ENCODE results near the gene ATP8B3. TPM values are rescaled to one million over a fixed set of nuclear protein-coding genes. Genes with fewer than 3 reads are reported as not detected.

Gene ATP8B3
- total and polyA plus RNA-seq, 9 of the 15 experiments (the other 6 are each of a cell fraction or from before 2014, with no cell fraction given): 1.2 to 12.3 (median 3.8) TPM

DNA sequence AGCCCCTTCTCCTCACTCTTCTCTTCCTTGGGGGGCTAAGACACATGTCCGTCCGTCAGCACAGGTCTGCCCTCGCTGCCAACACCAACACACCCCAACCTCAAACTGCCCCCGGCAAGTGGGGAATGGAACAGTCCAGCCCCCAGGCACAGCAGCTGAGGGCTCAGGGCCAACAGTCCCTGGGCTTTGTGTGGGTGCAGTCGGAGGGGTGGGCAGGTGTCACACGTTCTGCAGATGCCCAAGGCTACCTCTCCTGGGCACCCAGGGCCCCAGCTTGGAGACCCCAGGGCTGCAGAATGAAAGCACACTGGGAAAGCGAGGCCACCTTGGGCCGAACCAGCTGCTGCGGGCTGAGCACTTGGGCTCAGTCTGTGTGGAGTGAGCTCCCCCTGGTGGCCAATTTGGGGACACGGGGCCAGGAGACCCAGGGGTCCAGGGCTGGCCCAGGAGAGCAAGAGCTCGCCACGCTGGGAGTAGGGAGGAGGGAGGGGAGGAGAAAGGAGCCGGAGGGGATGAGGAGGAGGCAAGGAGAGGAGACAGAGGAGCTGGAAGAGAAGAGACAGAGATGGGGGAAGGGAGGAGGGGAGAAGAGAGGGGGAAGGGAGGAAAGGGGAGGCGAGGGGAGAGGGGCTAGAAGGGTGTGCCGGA lies 14.0 kb upstream of the ATP8B3 start (continued):
- TF ChIP-seq, protein P1, sequence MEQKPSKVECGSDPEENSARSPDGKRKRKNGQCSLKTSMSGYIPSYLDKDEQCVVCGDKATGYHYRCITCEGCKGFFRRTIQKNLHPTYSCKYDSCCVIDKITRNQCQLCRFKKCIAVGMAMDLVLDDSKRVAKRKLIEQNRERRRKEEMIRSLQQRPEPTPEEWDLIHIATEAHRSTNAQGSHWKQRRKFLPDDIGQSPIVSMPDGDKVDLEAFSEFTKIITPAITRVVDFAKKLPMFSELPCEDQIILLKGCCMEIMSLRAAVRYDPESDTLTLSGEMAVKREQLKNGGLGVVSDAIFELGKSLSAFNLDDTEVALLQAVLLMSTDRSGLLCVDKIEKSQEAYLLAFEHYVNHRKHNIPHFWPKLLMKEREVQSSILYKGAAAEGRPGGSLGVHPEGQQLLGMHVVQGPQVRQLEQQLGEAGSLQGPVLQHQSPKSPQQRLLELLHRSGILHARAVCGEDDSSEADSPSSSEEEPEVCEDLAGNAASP (IDR thresholded peaks at IDR 0.05): no peak
- TF ChIP-seq ARID1B (IDR thresholded peaks at IDR 0.05): 0 out of 2 replicates have a peak, but pooled peaks have one; percentile 28
- 0 out of 2 replicates have a peak, but pooled peaks have one; percentile 46 for TF ChIP-seq NFRKB (IDR thresholded peaks at IDR 0.05; ENCODE audit: low read depth)
- peak; percentile 46 for TF ChIP-seq NFIC (IDR thresholded peaks at IDR 0.05)
- TF ChIP-seq, protein P2, sequence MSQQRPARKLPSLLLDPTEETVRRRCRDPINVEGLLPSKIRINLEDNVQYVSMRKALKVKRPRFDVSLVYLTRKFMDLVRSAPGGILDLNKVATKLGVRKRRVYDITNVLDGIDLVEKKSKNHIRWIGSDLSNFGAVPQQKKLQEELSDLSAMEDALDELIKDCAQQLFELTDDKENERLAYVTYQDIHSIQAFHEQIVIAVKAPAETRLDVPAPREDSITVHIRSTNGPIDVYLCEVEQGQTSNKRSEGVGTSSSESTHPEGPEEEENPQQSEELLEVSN (IDR thresholded peaks at IDR 0.05; ENCODE audit: borderline replicate concordance in 1 of 2, extremely low read depth in 1 of 2, insufficient read depth in 1 of 2, insufficient read length in 1 of 2, low read depth in 1 of 2, low read length in 1 of 2, poor library complexity in 1 of 2, severe bottlenecking in 1 of 2): peak in 1 of 2 experiments; percentile 6
- 0 out of 2 replicates have a peak, but pooled peaks have one; percentile 14 for TF ChIP-seq CREM (IDR thresholded peaks at IDR 0.05; ENCODE audit: low read depth)
- peak; percentile 43; the same call in 1 of the 2 replicates for TF ChIP-seq KAT7 (CRISPR knock-in tag; IDR thresholded peaks at IDR 0.05; ENCODE audit: borderline replicate concordance)
- 0 out of 4 replicates have a peak, but pooled peaks of 1 of the 2 experiments have one; percentile 7 for TF ChIP-seq TEAD1 (CRISPR knock-in tag; IDR thresholded peaks at IDR 0.05)
- TF ChIP-seq ZNF785 (CRISPR knock-in tag; IDR thresholded peaks at IDR 0.05): no peak
- peak; percentile 36 for TF ChIP-seq NEUROD1 (IDR thresholded peaks at IDR 0.05; ENCODE audit: borderline replicate concordance, low read depth, low read length, partially characterized antibody)
- TF ChIP-seq MYNN (IDR thresholded peaks at IDR 0.05): no peak; the same call in 1 of the 2 replicates
- TF ChIP-seq MYNN (CRISPR knock-in tag; IDR thresholded peaks at IDR 0.05): no peak
- 0 out of 4 replicates have a peak, but pooled peaks of 1 of the 2 experiments have one; percentile 16 for TF ChIP-seq RCOR1 (IDR thresholded peaks at IDR 0.05; ENCODE audit: borderline replicate concordance in 1 of 2, low read depth in 2 of 2, low read length in 2 of 2)
- no peak for TF ChIP-seq ZKSCAN8 (CRISPR knock-in tag; IDR thresholded peaks at IDR 0.05)
- TF ChIP-seq POLR2AphosphoS2 (IDR thresholded peaks at IDR 0.05; ENCODE audit: low read length): no peak
- TF ChIP-seq, protein P3, sequence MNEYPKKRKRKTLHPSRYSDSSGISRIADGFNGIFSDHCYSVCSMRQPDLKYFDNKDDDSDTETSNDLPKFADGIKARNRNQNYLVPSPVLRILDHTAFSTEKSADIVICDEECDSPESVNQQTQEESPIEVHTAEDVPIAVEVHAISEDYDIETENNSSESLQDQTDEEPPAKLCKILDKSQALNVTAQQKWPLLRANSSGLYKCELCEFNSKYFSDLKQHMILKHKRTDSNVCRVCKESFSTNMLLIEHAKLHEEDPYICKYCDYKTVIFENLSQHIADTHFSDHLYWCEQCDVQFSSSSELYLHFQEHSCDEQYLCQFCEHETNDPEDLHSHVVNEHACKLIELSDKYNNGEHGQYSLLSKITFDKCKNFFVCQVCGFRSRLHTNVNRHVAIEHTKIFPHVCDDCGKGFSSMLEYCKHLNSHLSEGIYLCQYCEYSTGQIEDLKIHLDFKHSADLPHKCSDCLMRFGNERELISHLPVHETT (CRISPR knock-in tag; conservative IDR thresholded peaks at IDR 0.05 in 1 of 2, IDR thresholded peaks at IDR 0.05 in 1 of 2): no peak
- no peak for TF ChIP-seq POU5F1 (IDR thresholded peaks at IDR 0.05; ENCODE audit: borderline replicate concordance, low read depth, low read length, partially characterized antibody)
- TF ChIP-seq LCOR (CRISPR knock-in tag; IDR thresholded peaks at IDR 0.05): peak; percentile 70; the same call in 1 of the 2 replicates
- TF ChIP-seq GATAD2A (IDR thresholded peaks at IDR 0.05): peak; percentile 90; the same call in 1 of the 2 replicates
